NOMO-1 treated with DMSO at 0.1 percent for 48 hours (cell line): ENCODE measurements around the gene PHF13.
"Not testable (repeated sequence)": the region's sequence is repeated elsewhere in the genome, so short reads cannot be mapped to it uniquely, and the experiment has no call there.

ENCODE experiments used
- DNase-seq: peaks from one replicate; lab custom pipeline; 2025; ENCODE audit not compliant: unreplicated experiment; lab: John Stamatoyannopoulos, UW

PHF13 gene

DNA sequence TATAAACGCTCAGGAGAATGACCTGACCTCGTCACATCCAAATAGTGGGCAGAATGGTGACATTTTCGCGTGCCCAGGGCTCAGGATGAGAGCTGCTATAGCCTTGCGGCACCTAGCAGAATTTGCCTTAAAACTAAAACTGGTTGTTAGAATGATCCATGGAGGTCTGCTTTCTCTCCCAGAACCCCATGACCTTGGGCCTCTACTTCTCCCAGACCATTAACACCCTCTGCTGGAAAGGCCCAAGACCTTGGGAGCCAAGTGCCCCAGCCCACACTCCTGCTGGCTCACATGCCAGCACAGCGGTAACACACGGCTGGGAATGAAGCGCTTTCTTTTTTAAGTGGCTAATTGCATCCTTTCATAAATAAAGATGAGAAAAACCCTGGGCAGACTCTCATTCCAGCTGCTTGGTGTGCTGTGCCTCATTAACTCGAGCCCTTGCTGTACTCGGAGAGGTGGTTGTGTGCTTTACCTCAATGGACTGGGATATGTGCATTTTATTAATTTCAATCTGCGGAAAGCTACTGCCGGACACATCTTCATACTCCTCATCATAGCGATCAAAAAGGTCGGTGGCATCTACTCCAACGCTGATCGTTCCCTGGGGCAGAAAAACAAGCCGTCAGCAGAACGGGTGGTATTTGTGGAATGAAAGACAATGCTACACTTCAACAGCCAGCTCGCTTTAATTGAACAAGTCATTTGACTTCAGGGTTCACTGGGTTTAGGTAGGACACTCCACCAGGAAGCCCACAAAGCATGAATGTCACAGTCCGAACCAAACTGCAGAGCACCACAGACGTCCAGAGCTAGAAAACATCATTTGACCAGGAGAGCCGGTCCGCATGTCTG, 40.1 kb downstream of the PHF13 start:
- DNase-seq, result no peak

DNA sequence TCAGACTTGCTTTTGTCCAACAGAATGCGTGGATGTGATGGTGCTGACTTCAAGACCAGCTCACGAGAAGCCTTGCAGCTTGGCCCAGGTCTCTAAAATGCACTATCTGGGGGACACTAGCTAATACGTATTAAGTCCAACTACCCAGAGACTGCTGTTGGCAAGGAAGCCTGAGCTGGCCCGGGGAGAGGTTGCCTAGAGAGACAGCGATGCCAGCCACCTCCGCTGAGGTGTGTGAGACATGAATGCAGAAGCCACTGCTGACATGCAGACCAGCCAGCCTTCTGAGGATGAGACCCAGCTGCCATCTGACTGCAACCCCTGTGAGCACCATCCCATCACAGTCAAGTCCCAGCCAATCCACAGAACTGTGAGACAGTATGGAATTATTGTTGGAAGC, 43.6 kb downstream of the PHF13 start:
- no peak for DNase-seq

DNA sequence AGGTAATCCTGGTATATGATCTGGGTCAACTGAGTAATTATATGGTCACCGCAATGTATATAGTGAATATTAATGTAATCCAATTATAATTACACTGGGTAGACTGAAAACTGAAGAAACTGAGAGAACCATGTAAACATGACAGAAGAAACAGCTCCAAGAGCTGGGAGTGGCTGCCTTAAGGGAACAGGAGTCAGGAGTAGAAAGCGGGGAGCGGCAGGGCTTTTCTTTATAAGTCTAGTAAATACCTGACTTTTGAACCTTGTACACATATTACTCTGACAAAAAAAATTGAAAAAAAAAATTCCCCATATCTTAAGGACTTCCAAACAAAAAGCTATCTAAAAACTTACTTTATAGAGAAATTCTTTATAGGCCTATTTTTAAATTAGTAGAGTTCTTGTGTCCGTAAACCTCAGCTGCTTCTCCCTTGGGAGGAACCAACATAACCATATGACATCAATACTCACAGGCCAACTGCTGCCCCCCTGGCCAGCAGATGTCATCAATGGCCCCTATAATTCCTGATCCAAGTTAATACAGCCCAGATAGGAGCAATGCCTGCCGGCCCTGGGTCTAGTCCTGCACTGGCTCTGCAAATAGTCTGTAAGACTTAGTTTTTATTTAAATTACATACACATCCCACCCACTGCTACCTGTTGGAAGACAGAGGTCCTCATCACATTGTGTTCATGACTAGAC, 45.0 kb downstream of the PHF13 start:
- no peak for DNase-seq

DNA sequence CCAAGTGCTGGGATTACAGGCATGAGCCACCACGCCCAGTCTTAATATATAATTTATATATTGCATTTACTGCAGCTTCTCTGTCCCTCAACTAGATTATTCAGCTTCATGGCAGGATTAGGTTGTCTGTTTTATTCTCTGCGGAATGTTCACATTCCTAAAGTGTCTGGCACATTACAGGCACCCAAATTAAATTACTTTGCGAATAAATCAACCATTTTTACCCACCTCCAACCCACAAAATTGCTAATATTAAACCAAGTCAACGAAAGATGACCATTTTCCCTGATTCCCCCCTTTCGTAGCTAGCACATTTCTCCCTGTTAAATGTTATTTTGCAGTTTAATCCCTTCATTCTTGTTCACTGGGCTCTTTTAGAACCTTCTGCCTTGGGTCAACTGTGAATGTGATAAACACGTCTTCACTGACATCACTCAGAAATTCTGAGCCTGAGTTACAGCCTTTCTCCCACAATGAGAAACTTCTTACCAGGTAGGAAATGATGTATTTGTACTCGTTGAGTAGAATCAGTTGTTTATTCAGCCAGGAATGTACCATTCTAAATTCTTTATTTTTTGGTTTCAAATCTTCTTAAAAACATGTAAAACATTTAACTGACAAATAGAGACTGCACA, 47.0 kb downstream of the PHF13 start:
- no peak for DNase-seq

DNA sequence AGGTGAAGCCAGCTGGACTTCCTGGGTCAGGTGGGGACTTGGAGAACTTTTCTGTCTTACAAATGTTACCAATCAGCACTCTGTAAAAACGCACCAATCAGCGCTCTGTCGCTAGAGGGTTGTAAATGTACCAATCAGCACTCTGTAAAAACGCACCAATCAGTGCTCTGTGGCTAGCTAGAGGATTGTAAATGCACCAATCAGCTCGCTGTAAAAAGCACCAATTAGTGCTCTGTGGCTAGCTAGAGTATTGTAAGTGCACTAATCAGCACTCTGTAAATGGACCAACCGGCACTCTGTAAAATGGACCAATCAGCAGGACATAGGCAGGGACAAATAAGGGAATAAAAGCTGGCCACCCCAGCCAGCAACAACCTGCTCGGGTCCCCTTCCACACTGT, 48.9 kb downstream of the PHF13 start:
- not testable (repeated sequence) for DNase-seq

DNA sequence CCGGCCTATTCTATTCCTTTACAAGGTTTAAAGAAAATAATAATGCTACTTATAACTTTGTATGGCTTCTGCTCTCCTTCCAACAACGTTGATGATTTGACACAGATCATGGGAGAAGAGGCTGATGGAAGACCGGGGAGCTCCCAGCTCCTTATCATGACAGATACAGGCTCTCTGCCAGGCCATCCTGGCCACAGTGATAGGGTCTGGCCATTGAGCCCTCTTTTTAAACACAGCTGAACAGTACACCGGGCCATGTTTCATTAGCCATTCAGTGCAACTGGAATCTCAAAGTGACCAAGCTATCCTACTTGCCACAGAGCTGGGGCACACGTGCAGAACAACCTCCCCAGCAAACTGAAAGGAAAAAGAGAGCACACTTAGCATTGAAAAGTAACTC, 53.2 kb downstream of the PHF13 start:
- DNase-seq, result no peak

DNA sequence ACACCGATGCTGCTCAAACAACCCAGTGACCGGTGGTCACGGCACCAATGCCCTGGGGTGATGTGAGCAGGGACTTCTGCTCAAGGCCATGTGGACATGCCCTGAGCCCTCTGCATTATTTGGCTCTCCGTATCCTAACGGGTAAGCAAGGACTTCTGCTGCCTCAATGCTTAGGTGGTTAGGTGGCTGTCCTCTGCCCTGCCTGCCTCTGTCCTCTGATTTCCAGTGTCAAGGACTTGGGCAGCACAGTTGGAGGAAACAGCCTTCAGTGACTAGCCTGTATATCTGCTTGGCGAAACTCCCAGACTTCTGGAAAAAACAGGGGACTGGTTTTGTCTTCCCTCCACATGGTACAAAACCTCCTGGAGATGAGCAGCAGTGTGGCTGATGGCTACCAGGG, 53.6 kb downstream of the PHF13 start:
- DNase-seq, result no peak

DNA sequence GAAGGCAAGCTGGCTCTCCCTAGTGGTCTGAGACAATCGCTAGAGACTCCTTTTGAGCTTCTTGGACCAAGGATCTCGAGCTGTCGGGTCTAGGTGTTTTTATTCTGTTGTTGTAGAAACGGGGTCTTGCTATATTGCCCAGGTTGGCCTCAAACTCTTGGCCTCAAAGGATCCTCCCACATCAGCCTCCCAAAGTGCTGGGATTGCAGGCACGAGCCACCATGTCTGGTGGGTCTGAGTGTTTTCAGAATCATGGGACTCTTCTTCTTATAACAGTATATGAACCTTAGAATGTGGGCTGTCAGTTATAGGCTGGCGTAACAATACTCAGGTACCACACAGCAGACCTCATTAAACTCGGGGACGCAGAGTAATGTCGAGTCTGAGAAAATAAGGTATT, 55.0 kb downstream of the PHF13 start:
- DNase-seq, result no peak

DNA sequence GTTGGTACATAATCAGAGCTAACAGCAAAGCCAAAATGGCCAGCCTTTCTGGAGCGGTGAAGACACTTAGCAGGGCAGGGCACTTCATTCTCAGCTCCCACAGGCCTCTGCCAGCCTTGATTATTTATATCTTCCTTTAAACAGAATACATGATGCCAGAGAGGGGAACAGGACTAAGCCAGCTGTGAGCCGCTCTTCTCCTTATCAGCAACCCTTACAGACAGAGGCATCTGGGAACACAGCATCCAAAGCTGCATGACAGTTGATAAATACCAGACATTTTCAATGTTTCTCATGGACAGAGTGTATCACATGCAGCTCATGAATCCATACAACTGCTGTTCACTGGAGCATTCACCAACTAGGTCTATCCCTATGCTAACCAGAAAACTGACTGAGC, 59.0 kb downstream of the PHF13 start:
- no peak for DNase-seq
